Measurements from ENCODE around the gene SEMA4C.

The SEMA4C gene

DNA sequence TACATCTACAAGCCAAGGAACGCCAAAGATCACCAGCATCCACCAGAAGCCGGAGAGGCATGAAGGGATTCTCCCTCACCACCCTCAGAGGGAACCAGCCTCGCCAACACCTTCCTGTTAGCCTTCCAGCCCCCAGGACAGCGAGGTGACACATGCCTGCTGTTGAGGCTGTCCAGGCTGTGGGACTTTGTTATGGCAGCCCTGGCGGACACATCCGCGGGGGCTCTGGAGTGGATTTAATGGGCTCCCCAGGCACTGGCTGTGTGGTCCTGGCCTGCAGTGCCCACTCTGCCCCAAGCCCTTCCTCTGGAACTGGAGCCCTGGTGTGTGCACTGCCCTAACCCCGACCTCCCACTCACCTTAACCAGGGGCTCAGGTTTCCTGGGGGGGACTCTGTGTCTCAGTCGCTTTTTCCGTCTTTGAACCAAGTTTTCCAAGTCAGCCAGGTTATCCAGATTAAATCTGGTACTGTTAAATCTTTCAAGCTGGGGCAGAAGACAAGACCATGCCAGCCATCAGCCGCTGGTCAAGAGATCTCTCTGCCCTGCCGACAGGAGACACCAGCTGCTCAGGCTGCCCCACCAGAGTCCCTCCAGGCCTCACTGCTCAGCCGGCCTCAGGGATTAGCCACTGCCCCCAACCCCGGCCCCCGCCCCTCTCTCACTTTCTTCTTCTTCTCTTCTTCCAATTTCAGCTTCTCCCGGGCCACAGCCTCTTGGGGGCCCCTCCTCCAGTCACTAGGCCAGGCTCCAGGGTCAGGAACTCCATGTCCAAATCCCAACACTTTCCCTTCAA lies 28.0 kb downstream of the SEMA4C start:
- DNase-seq, result no peak

DNA sequence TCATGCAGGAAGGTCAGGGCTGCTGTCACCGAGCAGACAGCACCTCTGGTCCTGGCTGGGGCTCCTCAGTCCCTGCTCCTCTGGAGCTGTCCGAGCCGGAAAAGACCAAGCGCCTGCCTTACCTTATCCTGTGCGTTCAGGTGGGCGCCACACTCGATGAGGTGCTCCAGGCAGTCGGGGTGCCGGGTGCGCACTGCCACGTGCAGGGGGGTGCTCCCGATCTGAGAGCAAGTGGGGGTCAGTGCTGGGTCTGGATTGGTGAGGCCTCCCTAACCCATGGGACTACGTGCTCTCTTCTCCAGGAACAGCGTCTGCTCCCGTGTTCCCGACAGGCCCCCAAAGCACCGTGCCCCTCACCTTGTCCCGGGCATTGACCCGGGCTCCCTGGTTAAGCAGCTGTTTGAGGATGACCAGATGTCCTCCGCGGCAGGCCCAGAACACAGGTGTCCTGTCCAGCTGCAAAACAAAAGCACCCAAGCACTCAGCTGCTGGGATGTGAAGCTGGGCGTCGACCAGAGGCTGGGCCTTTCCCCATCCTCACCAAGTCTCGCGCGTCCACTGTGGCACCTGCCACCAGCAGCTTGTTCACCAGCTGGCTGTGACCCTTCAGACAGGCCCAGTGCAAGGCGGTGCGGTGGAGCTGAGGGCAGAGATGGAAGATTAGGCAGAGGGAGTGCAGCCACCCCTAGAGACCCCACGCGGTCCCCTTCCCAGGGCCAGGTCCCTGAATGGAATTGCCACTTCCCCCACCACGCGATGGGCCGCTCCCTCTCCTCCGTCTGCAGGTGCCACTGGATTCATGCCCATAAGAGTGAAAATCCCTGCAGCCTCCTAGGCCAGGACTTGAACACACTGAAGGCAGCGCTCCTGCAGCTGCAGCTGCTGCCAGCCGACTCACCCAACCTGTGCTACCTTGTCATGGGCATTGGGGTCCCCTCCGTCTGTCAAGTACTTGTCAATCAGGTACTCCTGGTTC lies 29.7 kb downstream of the SEMA4C start:
- DNase-seq, result no peak

DNA sequence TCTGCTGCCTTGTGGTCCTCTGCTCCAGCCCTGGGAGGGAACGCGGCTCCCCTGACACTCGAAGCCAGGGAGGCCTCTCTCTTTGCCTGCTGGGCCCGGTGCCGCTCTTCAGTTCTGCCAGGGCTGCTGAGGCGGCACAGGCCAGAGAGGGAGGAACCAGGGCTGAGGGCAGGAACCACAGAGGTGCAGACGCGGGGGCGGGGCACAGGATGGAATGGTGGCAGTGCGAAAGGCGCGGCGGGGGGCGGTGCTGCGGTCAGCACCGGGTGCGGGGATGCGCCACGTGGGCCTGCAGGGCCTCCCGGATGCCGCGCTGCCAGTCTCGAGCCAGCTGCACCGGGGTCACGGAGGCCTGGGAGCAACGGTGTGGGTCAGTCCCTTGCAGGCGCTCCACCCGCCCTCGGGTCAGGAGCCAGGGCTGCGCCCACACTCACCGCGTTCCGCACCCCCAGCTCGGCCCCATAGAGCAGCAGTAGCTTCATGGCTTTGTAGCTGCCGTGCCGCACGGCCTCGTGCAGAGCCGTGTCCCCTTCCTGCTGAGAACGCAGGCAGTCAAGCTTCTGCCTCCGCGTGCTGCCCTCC lies 30.5 kb downstream of the SEMA4C start:
- DNase-seq, result no peak

DNA sequence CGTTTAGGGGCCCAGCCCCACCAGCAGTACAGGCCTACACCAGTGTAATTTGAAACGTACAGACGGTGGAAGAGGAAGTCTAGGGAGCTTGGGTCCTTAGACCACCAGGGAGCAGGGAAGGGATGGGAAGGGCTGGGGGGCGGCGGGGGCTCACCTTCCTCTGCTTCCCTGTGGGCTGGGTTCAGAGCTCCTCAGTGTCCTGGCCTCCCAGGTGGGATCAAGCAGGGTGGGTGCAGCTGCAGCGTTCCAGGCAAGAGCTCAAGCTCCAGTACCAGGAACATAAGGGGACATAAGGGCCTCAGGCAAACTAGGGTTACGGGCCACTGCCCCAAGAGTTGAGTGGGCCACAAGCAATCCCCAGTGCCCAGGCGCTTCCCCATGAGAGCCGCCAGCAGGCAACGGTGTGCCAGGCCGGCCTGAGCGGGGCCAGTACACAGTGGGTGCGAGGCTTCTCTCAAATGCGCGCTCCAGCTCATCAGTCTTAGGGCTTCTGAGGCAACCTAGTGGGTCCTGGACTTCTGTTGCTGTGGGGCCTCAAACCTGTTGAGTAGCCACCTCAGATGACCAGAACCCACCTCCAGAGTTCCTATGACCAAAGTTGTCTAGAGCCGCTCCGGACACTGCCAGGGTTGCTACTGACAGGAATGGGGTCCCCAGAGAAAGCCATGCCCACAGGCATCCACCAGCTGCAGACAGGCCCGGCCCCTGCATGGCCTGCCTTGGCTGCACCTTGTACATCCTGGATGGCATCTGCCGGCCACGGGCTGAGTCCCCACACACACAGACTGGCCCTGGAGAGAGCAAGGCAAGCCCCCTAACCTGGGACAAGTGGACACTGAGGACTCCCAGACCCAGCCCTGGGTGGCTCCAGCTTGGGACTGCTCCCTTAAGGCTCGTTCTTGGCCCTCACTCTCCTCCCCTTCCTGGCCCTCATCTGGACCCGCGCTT lies 31.3 kb downstream of the SEMA4C start:
- no peak for DNase-seq

DNA sequence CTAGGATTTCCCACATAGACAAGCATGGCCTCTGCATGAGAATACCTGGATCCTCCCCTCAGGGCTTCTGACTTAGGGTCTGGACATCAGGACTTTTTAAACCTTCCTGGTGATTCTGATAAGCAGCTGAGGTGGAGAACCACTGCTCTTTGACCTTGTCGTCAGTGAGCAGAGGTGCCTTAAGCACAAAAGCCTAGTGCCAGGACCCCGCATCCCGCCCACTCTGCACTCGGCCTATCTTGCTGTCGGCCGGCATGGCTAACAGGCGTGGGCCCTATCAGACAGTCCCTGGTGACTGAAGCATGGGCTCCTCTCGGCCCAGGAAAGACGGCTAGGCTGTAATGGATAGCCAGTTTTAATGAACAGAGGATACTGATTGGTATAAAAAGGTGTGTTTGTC lies 32.3 kb downstream of the SEMA4C start:
- DNase-seq, result no peak

DNA sequence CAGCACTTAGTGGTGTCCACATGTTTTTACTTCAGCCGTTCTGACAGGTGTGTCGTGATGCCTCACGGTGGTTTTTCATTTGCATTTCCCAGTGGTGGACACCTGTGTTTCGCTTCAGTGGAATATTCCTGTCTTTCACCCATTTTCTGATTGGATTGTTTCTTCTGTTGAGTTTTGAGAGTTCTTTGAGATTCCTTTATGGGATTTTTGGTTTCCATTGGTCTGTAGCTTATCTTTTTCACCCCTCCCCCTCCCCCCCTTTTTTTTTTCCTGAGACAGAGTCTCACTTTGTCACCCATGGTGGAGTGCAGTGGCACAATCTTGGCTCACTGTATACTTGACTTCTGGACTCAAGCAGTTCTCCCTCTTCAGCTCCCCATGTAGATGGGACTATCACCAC lies 34.0 kb downstream of the SEMA4C start:
- no peak for DNase-seq

DNA sequence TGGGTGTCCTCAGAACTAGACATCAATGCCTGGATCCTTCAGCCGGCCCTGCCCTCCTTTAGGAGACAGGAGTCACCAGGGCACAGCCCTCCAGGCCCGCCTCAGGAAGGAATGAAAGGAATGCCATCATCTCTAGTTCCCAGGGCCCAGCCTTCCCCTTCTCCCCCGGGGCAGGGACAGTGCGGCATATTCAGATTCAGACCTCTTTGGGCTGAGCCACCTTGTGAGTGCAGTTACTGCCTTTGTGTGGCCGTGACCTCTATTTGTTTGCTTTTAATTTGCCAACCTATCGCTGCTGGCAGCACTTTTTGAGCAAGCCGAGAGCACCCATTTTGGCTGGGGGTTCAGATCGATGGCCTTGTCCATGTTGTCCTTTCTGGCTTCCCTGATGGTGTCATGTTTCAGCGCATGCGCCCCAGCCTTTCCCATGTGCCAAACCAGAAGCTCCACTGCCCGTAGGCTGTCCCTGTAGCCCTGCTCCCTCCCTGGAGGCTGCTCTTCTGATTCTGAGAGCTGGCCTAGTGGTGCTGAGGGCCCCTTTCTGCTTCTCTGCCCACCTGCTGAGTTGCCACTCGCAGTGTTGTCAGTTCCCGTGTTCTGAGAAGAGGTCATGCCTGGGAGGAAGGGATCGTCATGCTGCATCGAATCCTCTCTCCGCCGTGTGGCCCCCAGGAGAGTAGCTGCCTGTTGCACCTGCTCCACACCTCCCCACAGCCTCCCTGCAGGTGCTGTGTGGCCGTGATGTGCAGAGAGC lies 36.9 kb downstream of the SEMA4C start:
- peak in 1 of 14 donors; percentile 59 for DNase-seq

DNA sequence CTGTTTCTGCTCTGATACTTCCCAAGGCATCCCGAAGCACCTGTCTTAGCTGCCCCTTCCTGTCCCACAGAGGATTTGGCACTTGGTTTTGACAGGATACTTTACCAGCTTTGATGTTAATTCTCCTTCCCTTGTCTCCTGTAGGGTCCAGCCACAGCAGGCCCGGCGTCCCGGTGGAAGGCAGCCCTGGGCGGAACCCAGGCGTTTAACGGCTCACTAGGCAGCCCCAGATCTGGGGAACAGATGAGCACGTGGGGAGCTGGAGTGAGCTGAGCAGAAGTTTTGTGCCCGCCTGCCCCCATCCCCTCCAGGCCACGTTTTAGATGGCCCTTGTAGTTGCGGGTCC lies 37.5 kb downstream of the SEMA4C start:
- DNase-seq, result peak in 1 of 14 donors; percentile 37

DNA sequence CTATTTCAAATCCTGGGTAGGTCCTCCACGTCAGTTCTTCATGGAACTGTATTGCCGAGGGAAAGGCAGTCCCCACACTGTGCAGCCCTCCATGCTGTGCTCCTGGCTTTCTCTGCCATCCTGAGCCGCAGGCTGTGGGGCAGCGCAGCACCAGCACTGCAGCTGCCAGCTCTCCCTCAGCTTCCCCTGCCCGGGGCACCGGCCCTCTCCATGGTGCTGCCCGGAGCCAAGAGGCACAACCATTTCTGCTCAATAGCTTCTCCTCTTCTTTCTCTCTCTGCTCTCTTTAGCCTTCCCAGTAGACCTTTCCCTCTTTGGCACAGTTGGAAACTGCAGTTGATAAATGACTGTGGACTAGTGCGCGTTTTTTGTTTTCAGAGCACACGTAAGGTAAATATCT lies 38.2 kb downstream of the SEMA4C start:
- DNase-seq, result peak in 2 of 14 donors; percentile 31 to 34

DNA sequence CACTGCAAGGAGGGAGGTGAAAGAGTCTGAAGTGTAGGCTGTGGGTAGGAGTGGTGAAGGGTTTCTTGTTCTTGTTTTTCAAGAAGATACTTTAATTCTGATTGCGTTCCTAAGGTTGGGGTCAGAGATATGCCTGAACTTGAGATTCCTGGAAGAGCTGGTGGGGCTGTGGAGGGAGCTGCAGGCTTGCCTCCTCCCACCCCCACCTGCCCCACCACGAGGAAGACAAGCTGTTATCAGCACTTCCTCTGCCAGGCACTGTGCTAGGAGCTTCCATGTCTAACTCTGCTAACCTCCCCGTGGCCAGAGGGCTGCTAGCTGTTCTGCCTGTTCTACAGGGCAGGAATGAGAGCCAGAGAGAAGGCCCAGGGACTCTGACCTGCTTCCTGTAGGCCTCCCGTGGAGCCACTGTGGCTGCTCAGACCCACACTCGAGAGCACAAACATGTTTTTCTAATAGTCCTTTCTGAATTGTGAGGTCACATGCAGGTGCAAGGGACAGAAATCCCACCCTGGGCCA lies 39.8 kb downstream of the SEMA4C start:
- DNase-seq, result no peak

DNA sequence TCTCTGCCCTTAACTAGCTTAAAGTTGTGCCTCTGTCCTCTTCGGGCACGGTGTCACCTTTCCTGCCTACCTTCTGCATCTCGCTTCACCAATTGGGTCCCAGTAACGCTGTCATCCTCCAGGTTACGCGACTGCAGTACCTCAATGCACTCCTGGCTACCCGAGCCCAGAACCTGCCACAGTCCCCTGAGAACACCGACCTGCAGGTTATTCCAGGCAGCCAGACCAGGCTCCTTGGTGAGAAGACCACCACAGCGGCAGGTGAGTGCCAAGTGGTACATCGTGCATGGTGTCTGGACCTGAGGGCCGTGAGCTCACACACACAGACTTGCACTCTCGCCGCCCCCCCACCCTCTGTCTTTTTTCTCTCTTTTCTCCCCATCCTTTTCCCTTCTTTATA lies 41.0 kb downstream of the SEMA4C start:
- no peak for DNase-seq

DNA sequence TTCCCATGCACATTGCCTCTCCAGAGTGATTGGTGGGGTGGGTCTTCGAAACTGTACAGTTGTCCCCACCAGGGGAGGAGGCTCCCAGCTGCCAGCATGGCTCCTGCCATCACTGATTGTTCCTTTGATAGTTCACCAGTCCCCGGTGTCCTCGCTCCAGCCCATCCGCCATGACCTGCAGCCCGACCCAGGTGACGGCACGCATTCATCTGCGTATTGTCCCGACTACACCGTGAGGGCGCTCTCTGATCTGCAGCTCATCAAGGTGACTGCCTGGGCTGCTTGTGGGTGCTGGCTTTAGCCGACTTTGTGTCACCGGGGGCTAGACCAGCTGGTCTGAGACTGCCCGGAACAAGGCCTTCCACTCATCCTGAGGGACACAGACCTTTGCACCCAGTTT lies 41.4 kb downstream of the SEMA4C start:
- DNase-seq, result no peak

DNA sequence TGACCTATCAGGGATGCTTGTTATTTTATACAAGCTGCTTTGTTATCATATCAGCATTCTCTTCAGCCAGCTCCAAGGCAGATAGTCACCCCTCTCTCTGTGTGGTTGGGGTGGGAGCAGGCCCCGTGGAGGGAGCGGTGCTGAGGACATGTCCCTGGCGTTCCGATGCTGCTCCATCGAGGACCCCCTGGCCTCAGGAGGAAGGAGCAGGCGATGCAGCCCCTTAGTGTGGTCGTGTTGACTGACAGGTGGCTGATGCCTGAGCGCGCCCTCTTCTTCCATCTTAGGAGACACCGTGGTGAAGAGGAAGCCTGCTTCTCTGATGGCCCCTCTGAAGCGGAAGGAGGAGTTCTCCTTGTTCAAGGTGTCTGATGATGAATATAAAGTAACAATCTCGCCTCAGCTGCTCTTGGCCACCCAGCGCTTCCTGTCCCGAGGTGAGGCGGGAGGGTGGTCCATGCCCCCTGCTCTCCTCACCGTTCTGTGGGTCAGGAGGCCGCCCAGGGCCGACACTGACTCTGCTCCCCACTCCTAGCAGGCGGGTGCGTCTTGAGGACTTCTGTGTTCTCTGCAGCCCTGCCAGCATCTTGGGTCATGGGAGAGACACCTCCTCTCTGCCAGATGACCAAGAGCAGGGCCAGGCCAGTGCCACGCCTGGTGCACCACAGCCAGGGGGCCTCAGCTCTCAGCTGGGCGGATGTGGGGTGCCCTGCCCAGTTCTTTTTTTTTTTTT lies 43.2 kb downstream of the SEMA4C start:
- DNase-seq, result no peak

DNA sequence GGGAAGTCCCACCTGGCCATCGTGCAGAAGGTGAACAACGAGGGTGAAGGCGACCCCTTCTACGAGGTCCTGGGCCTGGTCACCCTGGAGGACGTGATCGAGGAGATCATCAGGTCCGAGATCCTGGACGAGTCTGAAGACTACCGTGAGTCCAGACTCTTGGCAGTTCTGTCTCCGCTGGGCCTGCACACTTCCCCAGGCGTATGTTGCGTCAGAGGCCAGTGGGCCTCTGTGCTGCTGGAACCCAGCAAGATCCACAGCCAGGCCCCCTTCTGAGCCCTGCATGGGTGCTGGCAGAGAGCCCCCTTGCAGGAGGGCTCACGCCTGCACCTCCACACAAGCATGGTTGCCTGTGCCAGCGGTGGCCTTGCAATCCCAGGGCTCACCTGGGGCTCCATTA lies 44.8 kb downstream of the SEMA4C start:
- DNase-seq, result no peak

DNA sequence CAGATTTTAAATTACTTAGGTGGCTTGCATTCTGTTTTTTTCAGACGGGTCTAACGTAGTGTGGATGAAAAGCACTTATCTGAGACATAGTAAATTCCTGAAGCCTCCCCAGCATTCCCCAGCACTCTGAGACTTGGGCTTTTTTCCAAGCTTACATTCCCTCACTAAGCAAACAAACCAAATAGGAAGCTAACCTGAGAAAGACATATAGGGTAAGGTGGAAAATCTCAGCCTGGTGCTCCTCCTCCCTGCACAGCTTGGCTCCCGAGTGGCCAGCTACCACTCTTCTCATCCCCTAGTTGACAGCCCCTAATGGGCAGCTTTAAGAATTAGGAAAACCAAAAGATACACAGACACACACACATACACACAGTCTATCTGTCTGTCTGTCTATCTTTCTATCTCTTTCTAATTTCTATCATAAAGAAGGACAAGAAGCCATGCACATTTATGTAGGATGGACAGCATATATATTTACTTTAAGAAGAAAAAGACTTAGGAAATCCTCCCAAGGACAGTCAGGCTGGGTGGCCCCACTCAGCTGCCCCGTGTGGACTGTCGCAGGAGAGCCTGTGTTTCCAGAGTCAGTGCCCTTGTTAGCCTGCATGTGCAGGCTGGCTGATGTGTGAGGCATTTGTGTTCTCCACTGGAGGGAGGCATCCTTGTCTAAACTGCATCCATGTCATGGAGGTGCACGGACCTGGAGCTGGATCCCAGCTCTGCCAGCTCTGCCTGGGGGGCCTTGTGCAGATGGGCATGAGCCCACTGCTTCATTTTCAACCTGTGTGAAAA lies 45.6 kb downstream of the SEMA4C start:
- DNase-seq, result no peak

DNA sequence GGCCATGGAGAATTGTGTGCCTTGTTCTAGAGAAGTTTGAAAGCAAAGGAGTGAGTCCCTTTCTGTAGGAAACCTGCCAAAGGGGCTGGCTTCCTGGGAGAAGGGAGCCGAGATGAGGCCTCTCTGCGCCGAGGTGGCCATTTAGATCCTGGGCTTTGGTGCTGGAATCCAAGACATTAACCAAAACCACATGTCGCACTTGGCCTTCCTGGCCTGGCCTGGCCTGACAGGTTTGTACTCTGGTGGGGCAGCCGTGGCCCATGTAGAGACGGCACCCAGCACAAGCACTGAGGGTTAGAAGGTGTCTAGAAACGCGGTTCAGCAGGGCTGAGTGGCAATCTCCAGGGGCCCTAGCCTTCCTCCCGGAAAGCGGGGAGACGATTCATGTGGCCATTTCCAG lies 46.7 kb downstream of the SEMA4C start:
- DNase-seq, result no peak

DNA sequence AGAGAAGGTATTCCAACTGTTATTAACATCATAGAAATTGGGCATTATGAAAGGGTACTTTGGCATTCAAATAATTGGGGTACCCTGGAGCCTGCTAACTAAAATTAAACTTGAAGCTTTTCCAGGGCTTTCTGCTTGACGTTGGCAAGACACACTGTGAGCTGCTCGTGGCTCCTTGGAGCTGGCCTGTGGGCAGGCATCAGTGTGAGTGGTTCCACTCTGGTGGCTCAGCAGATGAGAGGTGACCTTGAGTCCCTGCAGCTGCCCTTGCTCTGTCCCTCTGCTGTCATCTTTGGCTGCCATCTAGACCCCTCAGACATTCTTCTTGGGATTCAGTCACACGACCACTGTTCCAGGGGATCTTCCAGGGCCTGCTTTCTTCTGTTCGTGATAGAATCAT lies 47.1 kb downstream of the SEMA4C start:
- no peak for DNase-seq

DNA sequence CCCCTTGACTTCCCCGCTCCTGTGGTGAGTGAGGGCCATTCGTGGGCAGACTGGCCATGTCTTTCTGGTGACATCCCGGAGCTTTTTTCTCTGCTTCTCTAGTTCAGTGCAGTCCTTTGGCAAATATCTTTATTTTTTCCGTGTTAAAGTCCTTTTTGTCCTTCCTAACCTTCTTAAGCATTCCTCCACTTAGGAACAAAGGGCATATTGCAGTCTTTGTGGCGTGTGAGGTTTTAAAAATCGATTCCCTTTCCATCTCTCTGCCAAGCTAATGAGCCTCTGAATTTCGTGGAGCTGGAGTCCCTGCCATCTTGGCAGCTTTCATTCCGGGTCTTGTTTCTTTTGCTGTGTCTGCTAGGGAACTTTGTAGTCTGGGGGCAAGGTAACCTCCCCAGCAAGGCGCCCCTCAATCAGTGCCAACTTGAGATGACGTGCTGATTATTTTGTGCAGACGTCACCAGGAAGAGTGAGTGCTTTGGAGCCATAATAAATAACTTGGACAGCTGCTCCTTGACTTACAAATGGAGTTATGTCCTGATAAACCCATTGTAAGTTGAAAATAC lies 48.7 kb downstream of the SEMA4C start:
- DNase-seq, result no peak

DNA sequence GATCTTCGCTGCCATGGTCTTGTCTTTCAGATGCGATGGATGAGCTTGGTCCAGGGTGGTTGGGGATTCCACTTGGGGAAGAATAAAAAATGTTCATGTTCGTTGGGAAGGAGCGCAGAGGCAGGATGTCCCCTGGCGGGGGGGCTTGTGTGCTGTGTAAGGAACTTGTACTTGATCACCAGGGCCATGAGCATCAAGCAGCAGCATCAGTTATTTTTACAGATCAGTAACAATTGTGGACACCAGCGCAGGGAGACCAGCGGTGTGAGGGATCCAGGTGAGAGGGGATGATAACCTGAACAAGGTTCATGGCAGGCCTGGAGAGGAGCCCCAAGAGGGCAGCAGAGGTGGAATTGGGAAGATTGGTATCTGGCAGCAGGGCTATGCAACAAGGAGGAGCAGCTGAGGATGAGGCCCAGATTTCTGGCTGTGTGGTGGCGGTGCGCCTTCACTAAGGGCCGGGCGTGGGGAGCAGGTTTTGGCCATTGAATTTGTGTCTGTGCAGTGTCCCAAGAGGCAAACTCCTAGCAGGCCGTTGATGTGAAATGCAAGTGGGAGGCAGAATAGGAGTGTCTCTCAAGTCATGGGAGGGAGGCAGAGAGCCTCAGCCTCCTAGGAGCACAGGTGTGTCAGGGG lies 49.9 kb downstream of the SEMA4C start:
- no peak for DNase-seq
